Stimulated activated CD4-positive, alpha-beta T cell treated with anti-CD3 and anti-CD28 coated beads, Interleukin-15, amount 100 ng/mL, for 24 hours (primary cell): ENCODE results near the gene PLD6.

Experiments used
- DNase-seq: peaks from one replicate; pipeline ENCODE4 v3.0.0-alpha.2; 2020

PLD6 gene

GRCh38 chr17:17152385-17152784, 53.7 kb downstream of the PLD6 start:
- DNase-seq = no peak

GRCh38 chr17:17151962-17152361, 54.2 kb downstream of the PLD6 start:
- peak; percentile 44 for DNase-seq

- no peak for DNase-seq
Measured at GRCh38 chr17:17151541-17151940, 54.6 kb downstream of the PLD6 start.

DNA sequence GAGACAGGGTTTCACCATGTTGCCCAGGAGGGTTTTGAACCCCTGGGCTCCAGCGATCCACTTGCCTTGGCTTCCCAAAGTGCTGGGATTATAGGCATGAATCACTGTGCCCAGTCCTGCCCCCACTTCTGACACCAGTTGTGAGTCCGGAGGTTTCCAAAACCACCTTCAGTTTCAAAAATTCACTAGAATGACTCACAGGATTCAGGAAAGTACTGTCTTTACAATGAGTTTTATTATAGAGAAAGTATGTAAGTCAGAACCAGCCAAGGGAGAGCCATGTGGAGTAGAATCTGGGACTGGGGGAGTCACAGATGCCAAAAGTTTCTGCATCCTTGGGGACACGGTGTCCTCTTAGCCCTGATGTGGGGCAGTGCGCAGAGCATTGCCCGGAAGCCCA, 55.1 kb downstream of the PLD6 start:
- peak; percentile 41 for DNase-seq
